T-helper 17 cell (primary cell): ENCODE data around the gene CCDC167. TPM values are rescaled to one million over a fixed set of nuclear protein-coding genes. Genes with fewer than 3 reads are reported as not detected.

Source experiments
- ATAC-seq: fragments of 150-1000 bp; cut with Tn5 transposase; 2 replicates; pipeline ENCODE4 v1.10.0; 2021; ENCODE audit warnings: mild to moderate bottlenecking, moderate library complexity
- DNase-seq, 3 donors: peaks; one replicate each; pipeline versions ENCODE4 v3.0.0 to v3.0.0-alpha.2; 2020 to 2021
- H3K9me3 ChIP-seq: one replicate; pipeline ENCODE4 v1.7.0; 2013; ENCODE audit warnings: low read length, mild to moderate bottlenecking; ENCODE audit not compliant: control insufficient read depth, poor library complexity, severe bottlenecking
- H3K27ac Mint-ChIP-seq: one replicate; pipeline ENCODE4 v1.8.0; 2022; ENCODE audit warnings: mild to moderate bottlenecking, moderate library complexity, mixed read lengths
- H3K27me3 Mint-ChIP-seq: one replicate; pipeline ENCODE4 v1.8.0; 2022; ENCODE audit warnings: mixed read lengths
- H3K36me3 Mint-ChIP-seq: one replicate; pipeline ENCODE4 v1.8.0; 2022; ENCODE audit warnings: low read depth, mixed read lengths
- H3K4me1 Mint-ChIP-seq: one replicate; pipeline ENCODE4 v1.8.0; 2022; ENCODE audit warnings: mild to moderate bottlenecking, mixed read lengths
- H3K4me3 Mint-ChIP-seq: one replicate; pipeline ENCODE4 v1.8.0; 2022; ENCODE audit warnings: mild to moderate bottlenecking, moderate library complexity, mixed read lengths
- total RNA-seq, 4 donors: library from RNA in 2 of 4; stranded (reverse) in 2 of 4; gene quantifications; one replicate each; pipeline ENCODE4 v1.2.3 and lab custom pipeline; 2022 to 2026

Gene CCDC167
- total RNA-seq, 2 donors from 2014 or later, result 29.6 to 43.7 TPM

DNA sequence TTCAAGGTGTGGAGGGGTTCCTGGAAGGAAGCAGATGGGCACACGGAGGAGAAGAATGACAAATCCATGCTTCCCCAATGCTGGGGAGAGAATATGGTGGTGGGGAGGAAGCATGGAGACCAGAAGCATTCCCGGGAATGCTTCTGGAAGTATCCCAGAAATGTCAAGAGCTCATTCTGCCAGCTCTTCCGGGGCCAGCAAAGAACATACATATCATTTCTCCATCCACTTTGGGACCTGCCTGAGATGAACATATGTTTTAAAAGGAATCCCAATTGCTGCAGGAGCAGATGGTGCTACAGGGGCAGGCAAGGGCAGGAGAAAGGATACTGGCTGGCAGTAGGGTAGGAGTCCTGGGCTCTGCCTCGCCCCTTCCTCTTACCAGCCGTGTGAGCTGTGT, 37.9 kb upstream of the CCDC167 start:
- H3K9me3 ChIP-seq, result no peaks in the 10 kb centered on the region
- Mint-ChIP-seq H3K27me3 (no peaks in the 10 kb centered on the region), H3K27ac (peak overlapping the region; percentile 9), H3K4me1 (peaks cover 11% of the 10 kb centered on the region), H3K36me3 (peaks cover under 1% of the 10 kb centered on the region), H3K4me3 (no peak overlapping the region)
- DNase-seq (no peak), ATAC-seq (no peak)

DNA sequence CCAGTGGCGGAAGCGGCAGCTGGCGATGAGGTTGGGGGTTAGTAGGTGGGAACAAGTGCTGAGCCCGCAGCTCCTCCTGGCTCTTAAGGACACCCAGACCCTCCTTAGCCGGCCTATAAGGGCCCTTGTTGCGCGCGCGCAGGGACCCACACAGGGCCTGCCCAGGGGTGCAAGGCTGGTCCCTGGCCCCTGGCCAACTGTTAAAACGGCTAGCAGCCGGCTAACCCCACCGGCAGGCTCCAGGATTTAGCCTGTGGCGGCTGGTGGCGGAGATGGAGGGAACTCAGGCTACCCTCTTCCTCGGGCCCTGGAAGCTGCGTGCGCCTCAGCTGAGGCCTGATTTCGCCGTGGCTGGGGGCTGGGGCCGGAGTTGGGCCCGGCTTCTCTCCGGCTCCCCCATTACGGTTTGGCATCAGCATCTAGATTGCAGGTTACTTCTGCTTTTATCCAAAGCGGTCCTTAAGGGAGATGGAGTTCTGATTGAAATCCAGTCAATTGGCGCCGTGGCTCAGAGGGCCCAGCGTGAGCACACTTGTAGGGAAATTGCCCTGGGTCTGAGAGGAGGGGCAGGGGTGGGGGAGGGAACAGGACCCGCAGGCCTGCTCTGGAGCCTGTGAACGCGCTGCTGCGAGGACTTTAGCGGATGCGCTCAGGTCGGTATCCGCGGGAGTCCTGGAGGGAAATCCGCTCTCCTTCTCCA, 36.9 kb upstream of the CCDC167 start:
- no peak overlapping the region for H3K4me3 Mint-ChIP-seq
- H3K9me3 ChIP-seq, result no peaks in the 10 kb centered on the region
- DNase-seq, result no peak
- H3K4me1 Mint-ChIP-seq, result peaks cover 13% of the 10 kb centered on the region
- peak overlapping the region; percentile 9 for H3K27ac Mint-ChIP-seq
- H3K27me3 Mint-ChIP-seq, result no peaks in the 10 kb centered on the region
- peaks cover 3% of the 10 kb centered on the region for H3K36me3 Mint-ChIP-seq
- ATAC-seq, result no peak

DNA sequence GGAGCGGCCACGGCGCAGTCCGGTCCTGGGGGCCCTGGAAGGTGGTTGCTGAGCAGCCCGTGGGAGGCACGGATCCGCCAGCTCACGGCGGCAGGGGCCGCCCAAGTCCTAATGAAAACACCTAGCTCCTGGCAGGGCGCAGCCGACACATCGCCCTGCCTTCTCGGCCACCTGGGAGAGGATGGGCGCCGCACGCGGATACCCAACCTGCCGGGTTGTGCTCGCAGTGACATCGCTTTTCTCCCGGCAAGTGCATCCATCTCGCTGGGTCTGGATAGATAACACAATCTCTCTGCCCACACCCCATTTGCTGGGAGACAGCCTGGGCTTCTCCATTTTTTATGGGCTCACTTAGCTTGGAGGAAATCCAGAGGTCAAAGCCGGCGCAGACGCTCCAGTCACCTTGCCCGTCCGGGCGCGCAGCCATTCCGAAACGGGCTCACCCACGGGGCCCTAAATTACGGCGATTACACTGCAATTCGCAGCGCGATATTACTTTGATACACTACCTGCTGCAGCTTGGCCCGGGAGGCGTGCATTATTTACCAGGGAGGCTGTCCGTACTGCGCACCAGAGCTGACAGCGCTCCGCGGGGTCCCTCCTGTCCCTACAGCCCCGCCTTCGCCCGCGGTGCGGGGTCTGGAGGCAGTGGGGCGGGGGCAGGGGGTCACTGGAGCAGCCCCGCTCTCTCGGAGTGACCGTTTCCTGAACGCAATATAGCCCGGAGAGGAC, 36.2 kb upstream of the CCDC167 start:
- peak overlapping the region; percentile 19 for H3K27ac Mint-ChIP-seq
- H3K27me3 Mint-ChIP-seq, result no peaks in the 10 kb centered on the region
- peaks cover 3% of the 10 kb centered on the region for H3K36me3 Mint-ChIP-seq
- ATAC-seq (peak; percentile 69), DNase-seq (no peak)
- H3K9me3 ChIP-seq, result no peaks in the 10 kb centered on the region
- peak overlapping the region; percentile 82 for H3K4me3 Mint-ChIP-seq
- H3K4me1 Mint-ChIP-seq, result peaks cover 13% of the 10 kb centered on the region

DNA sequence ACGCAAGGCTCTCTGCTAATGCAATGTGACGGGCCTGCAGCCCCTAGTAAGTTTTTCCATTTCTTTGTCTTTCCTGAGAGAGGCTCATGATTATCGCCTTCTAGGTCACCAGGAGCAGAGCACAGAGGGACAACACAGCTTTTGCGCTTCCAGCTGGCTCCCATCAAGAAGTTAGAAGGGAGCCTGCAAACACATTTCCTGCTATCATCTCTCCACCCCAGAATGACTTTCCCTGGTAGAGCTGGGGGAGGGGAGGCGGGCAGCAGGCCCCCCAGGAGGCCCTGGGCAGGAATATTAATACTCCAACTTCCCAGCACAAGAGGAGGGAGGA, 35.7 kb upstream of the CCDC167 start:
- ATAC-seq (no peak), DNase-seq (no peak)
- H3K9me3 ChIP-seq, result no peaks in the 10 kb centered on the region
- Mint-ChIP-seq H3K4me3 (peak overlapping the region; percentile 82), H3K27me3 (no peaks in the 10 kb centered on the region), H3K36me3 (peaks cover 3% of the 10 kb centered on the region), H3K27ac (peak overlapping the region; percentile 19), H3K4me1 (peaks cover 13% of the 10 kb centered on the region)

GRCh38 chr6:37534893-37535292, 35.2 kb upstream of the CCDC167 start:
- ATAC-seq (no peak), DNase-seq (no peak)
- Mint-ChIP-seq H3K36me3 (peaks cover 3% of the 10 kb centered on the region), H3K4me1 (peaks cover 13% of the 10 kb centered on the region), H3K27ac (peak overlapping the region; percentile 19), H3K4me3 (no peak overlapping the region), H3K27me3 (no peaks in the 10 kb centered on the region)
- no peaks in the 10 kb centered on the region for H3K9me3 ChIP-seq

DNA sequence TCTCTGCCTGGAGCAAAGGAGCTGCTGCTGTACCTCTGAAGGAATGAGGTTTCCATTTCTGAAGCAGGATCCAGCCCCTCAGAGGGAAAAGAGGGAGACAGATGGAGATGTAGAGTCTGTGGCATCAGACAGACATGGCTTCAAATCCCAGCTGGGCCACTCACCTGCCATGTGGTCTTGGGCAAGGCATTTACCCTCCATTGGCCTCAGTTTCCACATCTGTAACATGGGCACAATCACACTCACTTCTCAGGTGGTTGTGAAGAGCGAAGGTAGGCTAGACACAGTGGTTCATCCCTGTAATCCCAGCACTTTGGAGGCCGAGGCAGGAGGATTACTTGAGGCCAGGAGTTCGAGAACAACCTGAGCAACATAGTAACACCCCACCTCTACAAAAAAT, 32.4 kb upstream of the CCDC167 start:
- DNase-seq (no peak), ATAC-seq (no peak)
- Mint-ChIP-seq H3K4me3 (no peak overlapping the region), H3K4me1 (peaks cover 9% of the 10 kb centered on the region), H3K36me3 (peaks cover 3% of the 10 kb centered on the region), H3K27ac (peak overlapping the region; percentile 77), H3K27me3 (no peaks in the 10 kb centered on the region)
- H3K9me3 ChIP-seq, result no peaks in the 10 kb centered on the region

GRCh38 chr6:37531437-37532036, 31.8 kb upstream of the CCDC167 start:
- Mint-ChIP-seq H3K36me3 (peaks cover 3% of the 10 kb centered on the region), H3K27ac (no peak overlapping the region), H3K27me3 (no peaks in the 10 kb centered on the region), H3K4me3 (no peak overlapping the region), H3K4me1 (peaks cover 9% of the 10 kb centered on the region)
- H3K9me3 ChIP-seq, result no peaks in the 10 kb centered on the region
- ATAC-seq (no peak), DNase-seq (no peak)

GRCh38 chr6:37531026-37531425, 31.3 kb upstream of the CCDC167 start:
- ATAC-seq (no peak), DNase-seq (no peak)
- Mint-ChIP-seq H3K36me3 (peaks cover 3% of the 10 kb centered on the region), H3K4me3 (no peak overlapping the region), H3K4me1 (peaks cover 9% of the 10 kb centered on the region), H3K27me3 (no peaks in the 10 kb centered on the region), H3K27ac (no peak overlapping the region)
- H3K9me3 ChIP-seq, result no peaks in the 10 kb centered on the region

GRCh38 chr6:37530297-37530696, 30.6 kb upstream of the CCDC167 start:
- Mint-ChIP-seq H3K27ac (no peak overlapping the region), H3K4me1 (peaks cover 8% of the 10 kb centered on the region)
- DNase-seq, result no peak

GRCh38 chr6:37528541-37528940, 28.8 kb upstream of the CCDC167 start:
- peaks cover 5% of the 10 kb centered on the region for H3K36me3 Mint-ChIP-seq
- ATAC-seq, result no peak
- H3K27ac Mint-ChIP-seq, result no peak overlapping the region
- DNase-seq, result no peak
- no peaks in the 10 kb centered on the region for H3K27me3 Mint-ChIP-seq
- no peaks in the 10 kb centered on the region for H3K9me3 ChIP-seq
- H3K4me3 Mint-ChIP-seq, result no peak overlapping the region
- H3K4me1 Mint-ChIP-seq, result peaks cover 13% of the 10 kb centered on the region

More at GRCh38 chr6:37530297-37530696, 30.6 kb upstream of the CCDC167 start:
- Mint-ChIP-seq H3K4me3 (no peak overlapping the region), H3K36me3 (peaks cover 3% of the 10 kb centered on the region), H3K27me3 (no peaks in the 10 kb centered on the region)
- ATAC-seq, result no peak
- no peaks in the 10 kb centered on the region for H3K9me3 ChIP-seq

- no peak for ATAC-seq
- no peaks in the 10 kb centered on the region for H3K27me3 Mint-ChIP-seq
- peaks cover 15% of the 10 kb centered on the region for H3K4me1 Mint-ChIP-seq
- H3K4me3 Mint-ChIP-seq, result no peak overlapping the region
- peaks cover 3% of the 10 kb centered on the region for H3K36me3 Mint-ChIP-seq
- no peak overlapping the region for H3K27ac Mint-ChIP-seq
- no peaks in the 10 kb centered on the region for H3K9me3 ChIP-seq
- DNase-seq, result no peak
Observed at GRCh38 chr6:37525460-37526357, 26.0 kb upstream of the CCDC167 start.

GRCh38 chr6:37524970-37525318, 25.3 kb upstream of the CCDC167 start:
- peaks cover 3% of the 10 kb centered on the region for H3K36me3 Mint-ChIP-seq

More at GRCh38 chr6:37524970-37525318, 25.3 kb upstream of the CCDC167 start:
- DNase-seq (no peak), ATAC-seq (no peak)
- no peak overlapping the region for H3K27ac Mint-ChIP-seq
- H3K4me1 Mint-ChIP-seq, result peaks cover 15% of the 10 kb centered on the region
- H3K27me3 Mint-ChIP-seq, result no peaks in the 10 kb centered on the region
- no peaks in the 10 kb centered on the region for H3K9me3 ChIP-seq
- no peak overlapping the region for H3K4me3 Mint-ChIP-seq
